Heart left ventricle (tissue), 16 donors: ENCODE measurements around the gene TARDBP. TPM values are rescaled to one million over a fixed set of nuclear protein-coding genes. Genes with fewer than 3 reads are reported as not detected.

Source experiments
- ATAC-seq, 4 donors: fragments of 200-7000 bp; cut with Tn5 transposase; one replicate each; pipeline ENCODE4 v1.9.1; 2020 to 2022; ENCODE audit warnings: moderate library complexity in 4 of 4, mild to moderate bottlenecking in 3 of 4, moderate number of reproducible peaks in 1 of 4
- DNase-seq, 5 donors: peaks; one replicate each; pipeline ENCODE4 v3.0.0-alpha.2; 2020
- H3K27ac ChIP-seq, 12 donors: fragments of 200-600 bp; sonication (generic) in 4 of 12; one replicate each; pipeline versions ENCODE4 v1.5.0 to v1.8.0; 2016 to 2022; ENCODE audit warnings: mild to moderate bottlenecking in 2 of 12
- H3K27me3 ChIP-seq, 9 donors: fragments of 200-600 bp; sonication (generic) in 2 of 9; one replicate each; pipeline versions ENCODE4 v1.5.1 to v1.8.0; 2016 to 2022; ENCODE audit warnings: mild to moderate bottlenecking in 3 of 9
- H3K36me3 ChIP-seq, 9 donors: fragments of 200-600 bp; sonication (generic) in 2 of 9; one replicate each; pipeline versions ENCODE4 v1.5.0 to v1.8.0; 2018 to 2022; ENCODE audit warnings: mild to moderate bottlenecking in 2 of 9
- H3K4me1 ChIP-seq, 12 donors: fragments of 200-600 bp; sonication (generic) in 4 of 12; one replicate each; pipeline versions ENCODE4 v1.5.0 to v1.8.0; 2016 to 2022; ENCODE audit warnings: mild to moderate bottlenecking in 3 of 12
- H3K4me3 ChIP-seq, 12 donors: fragments of 200-600 bp; sonication (generic) in 4 of 12; one replicate each; pipeline versions ENCODE4 v1.5.0 to v1.8.0; 2017 to 2022; ENCODE audit warnings: mild to moderate bottlenecking in 9 of 12, moderate library complexity in 4 of 12
- H3K9me3 ChIP-seq, 12 donors: fragments of 200-600 bp; sonication (generic) in 4 of 12; one replicate each; pipeline versions ENCODE4 v1.5.0 to v1.8.0; 2016 to 2022; ENCODE audit warnings: mild to moderate bottlenecking in 1 of 12
- CTCF ChIP-seq, 12 donors: fragments of 200-600 bp; sonication (generic) in 4 of 12; IDR thresholded peaks; one replicate each; pipeline versions ENCODE4 v1.5.0 to v1.8.0; 2018 to 2022; ENCODE audit warnings: antibody characterized with exemption in 12 of 12, mild to moderate bottlenecking in 5 of 12
- POLR2A ChIP-seq, 2 donors: fragments of 450-650 bp; IDR thresholded peaks; one replicate each; pipeline ENCODE4 v1.6.1; 2017; ENCODE audit warnings: antibody characterized with exemption in 2 of 2, mild to moderate bottlenecking in 2 of 2, moderate library complexity in 2 of 2
- WGBS, 4 donors: extraction: QIAGEN DNeasy Blood & Tissue Kit in 2 of 4; methylation state at CpG; one replicate each; pipeline versions ENCODE4 v1.1.5 to v1.1.7; 2013 to 2018; 5-methylcytosine and 5-hydroxymethylcytosine counted together
- intact Hi-C, 10 donors: fragments of 100-400 bp; cut with DNase I; formaldehyde crosslinking; loops; one replicate each; pipeline versions ENCODE4 v1.11.1 to v1.14.2; 2022
- polyA plus RNA-seq, 2 donors: library from polyadenylated mRNA; stranded (reverse); fragments of 200-250 nt; gene quantifications; one replicate each; pipeline ENCODE4 v1.2.3, GENCODE V29; 2013
- total RNA-seq, 9 donors: library from RNA; depleted of rRNA in 2 of 9; stranded (reverse); fragments of >200 nt in 2 of 9; fragmentation: NEBNext Ultra II Directional in 3 of 9; extraction: Animal tissue kit (Norgen Biotek cat#: 25700) in 3 of 9; gene quantifications; one replicate each; pipeline versions ENCODE4 v1.1.0 to v1.2.4, GENCODE V29; 2016 to 2023
- donor health status: ischemic (EF 13 %, LVEDD 7.1; RV severe dilation, severe dysfunction).
- donor health status: healthy with polysubstance abuse.
- donor health status: DM: no; HTN: yes; CAD: no.
- donor health status: DM: no; HTN: no; CAD: no.
- donor health status: ischemic (EF 25% LVEDD 6.9; RV normal size, moderate dysfunction).
- donor health status: ischemic (EF 25% LVEDD 5.7; RV mildly dilated, moderate dysfunction).
- donor health status: healthy.
- donor health status: DM: yes; HTN: yes; CAD: no.
- donor health status: ischemic (EF 35%, LVEDD 5.7; RV mildly dilated, moderate dysfunction).
- donor health status: nonischemic (EF 11% LVEDD 7.7; RV severe dilation, severe dysfunction).
- donor health status: DM: yes; HTN: yes; CAD: no.
- donor health status: PGD.
- donor health status: ischemic (EF 29% LVEDD 5.4; RV normal size, mild dysfunction).
- donor health status: nonischemic (EF 23%, LVEDD 6.1; RV moderate dilation, normal function).

The TARDBP gene
- total and polyA plus RNA-seq, 11 donors = 66.3 to 138 (median 103) TPM

- Histone ChIP-seq H3K4me3 (no peak overlapping the region), H3K9me3 (no peaks in the 10 kb centered on the region), H3K27me3 (no peaks in the 10 kb centered on the region), H3K27ac (no peak overlapping the region), H3K4me1 (peaks cover 0 to 9% (median 6%) of the 10 kb centered on the region in 12 donors), H3K36me3 (no peaks in the 10 kb centered on the region)
- 78 to 82% (median 80%) methylated on average over 3 of the region's 3 CpGs for WGBS, 4 donors
- intact Hi-C loops = loop anchor here in 1 of 10 donors (10.0 kb wide), 1 partner anchor 683 kb away; no protein-coding TSS in a partner anchor
- ATAC-seq = no peak
- TF ChIP-seq POLR2A (IDR thresholded peaks at IDR 0.05) = no peak
- no peak for TF ChIP-seq CTCF (IDR thresholded peaks at IDR 0.05)
- DNase-seq = no peak
These were observed 29.6 kb downstream of the TARDBP start for GRCh38 chr1:11042065-11042464.

GRCh38 chr1:11042995-11043874 lies 30.8 kb downstream of the TARDBP start:
- intact Hi-C loops = loop anchor here in 1 of 10 donors (10.0 kb wide), 1 partner anchor 682 kb away; no protein-coding TSS in a partner anchor
- H3K36me3 ChIP-seq = no peaks in the 10 kb centered on the region
- no peak for ATAC-seq
- 73 to 82% (median 75%) methylated on average over 16 to 19 of the region's 19 CpGs for WGBS, 4 donors
- no peak overlapping the region for H3K4me3 ChIP-seq
- no peaks in the 10 kb centered on the region for H3K9me3 ChIP-seq
- peaks cover 0 to 3% (median under 1%) of the 10 kb centered on the region in 12 donors for H3K4me1 ChIP-seq
- no peak for TF ChIP-seq POLR2A (IDR thresholded peaks at IDR 0.05)
- no peak for TF ChIP-seq CTCF (IDR thresholded peaks at IDR 0.05)
- no peak overlapping the region for H3K27ac ChIP-seq
- no peaks in the 10 kb centered on the region for H3K27me3 ChIP-seq
- DNase-seq = no peak

- Histone ChIP-seq H3K27ac (no peak overlapping the region), H3K4me1 (no peaks in the 10 kb centered on the region), H3K4me3 (no peak overlapping the region), H3K9me3 (no peaks in the 10 kb centered on the region), H3K27me3 (no peaks in the 10 kb centered on the region), H3K36me3 (no peaks in the 10 kb centered on the region)
- intact Hi-C loops = loop anchor here in 1 of 10 donors (10.0 kb wide), 1 partner anchor 681 kb away; no protein-coding TSS in a partner anchor
- no peak for TF ChIP-seq CTCF (IDR thresholded peaks at IDR 0.05)
- TF ChIP-seq POLR2A (IDR thresholded peaks at IDR 0.05) = no peak
- ATAC-seq (no peak), DNase-seq (no peak)
- WGBS, 4 donors = 78 to 80% (median 80%) methylated on average over 14 to 16 of the region's 16 CpGs
These were observed 31.8 kb downstream of the TARDBP start for GRCh38 chr1:11044086-11044848.
